HUES6 (cell line): ENCODE measurements around the gene IMMT.

Experiments
- H3K27ac ChIP-seq: 2 replicates; pipeline ENCODE4 v1.7.0; 2013; ENCODE audit warnings: low read depth, mild to moderate bottlenecking, low read length, inconsistent platforms
- H3K27me3 ChIP-seq: 2 replicates; pipeline ENCODE4 v1.6.1; 2013; ENCODE audit warnings: low read length; ENCODE audit not compliant: control insufficient read depth, insufficient read depth
- H3K36me3 ChIP-seq: 2 replicates; pipeline ENCODE4 v1.6.1; 2013; ENCODE audit warnings: low read length; ENCODE audit not compliant: control insufficient read depth, insufficient read depth
- H3K4me1 ChIP-seq: 2 replicates; pipeline ENCODE4 v1.6.1; 2013; ENCODE audit warnings: low read length; ENCODE audit not compliant: control insufficient read depth, insufficient read depth
- H3K4me3 ChIP-seq: 2 replicates; pipeline ENCODE4 v1.5.1; 2013; ENCODE audit warnings: low read depth, low read length
- H3K9ac ChIP-seq: one replicate; pipeline ENCODE4 v1.6.1; 2013; ENCODE audit warnings: mild to moderate bottlenecking, low read length
- H3K9me3 ChIP-seq: 2 replicates; pipeline ENCODE4 v1.6.1; 2013; ENCODE audit warnings: low read depth, low read length; ENCODE audit not compliant: control insufficient read depth, insufficient read depth

Gene IMMT

DNA sequence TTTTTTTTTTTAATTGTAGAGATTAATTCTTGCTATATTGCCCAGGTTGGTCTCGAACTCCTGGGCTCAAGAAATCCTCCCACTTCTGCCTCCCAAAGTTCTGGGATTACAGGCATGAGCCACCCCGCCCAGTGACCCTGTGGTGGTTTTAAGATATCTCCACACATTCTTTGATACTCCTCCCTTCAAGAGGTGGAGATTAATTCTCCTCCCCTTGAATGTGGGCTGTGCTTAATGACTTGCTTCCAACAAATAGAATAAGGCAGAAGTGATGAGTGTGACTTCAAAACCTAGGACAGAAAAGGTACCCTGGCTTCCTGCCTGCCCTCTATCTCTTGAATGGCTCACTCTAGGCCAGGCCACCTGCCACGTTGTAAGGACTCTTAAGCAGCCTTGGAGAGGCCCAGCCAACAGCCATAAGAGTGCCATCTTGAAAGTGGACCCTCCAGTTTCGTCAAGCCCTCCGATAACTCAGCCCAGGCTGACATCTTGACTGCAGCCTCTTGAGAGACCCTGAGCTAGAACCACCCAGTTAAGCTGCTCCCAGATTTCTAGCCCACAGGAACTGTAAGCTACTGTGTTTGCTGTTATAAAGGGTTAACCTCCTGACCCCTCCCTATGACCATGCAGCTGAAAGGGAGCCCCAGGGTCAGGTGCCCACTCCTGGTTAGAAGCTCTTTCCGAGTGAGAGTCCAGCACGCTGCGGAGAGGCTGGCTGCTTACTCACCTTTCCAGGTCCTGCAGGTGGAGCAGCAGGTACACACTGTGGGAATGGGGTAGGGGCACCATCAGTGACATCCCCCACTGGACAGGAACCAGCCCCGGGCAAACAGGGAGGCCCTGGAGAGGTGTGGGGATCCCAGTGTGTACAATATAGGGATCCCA lies 31.6 kb upstream of the IMMT start:
- Histone ChIP-seq H3K9me3 (no peaks in the 10 kb centered on the region), H3K36me3 (no peaks in the 10 kb centered on the region), H3K4me3 (no peak overlapping the region), H3K27ac (no peak overlapping the region), H3K9ac (no peak overlapping the region), H3K27me3 (no peaks in the 10 kb centered on the region), H3K4me1 (peaks cover 18% of the 10 kb centered on the region)

DNA sequence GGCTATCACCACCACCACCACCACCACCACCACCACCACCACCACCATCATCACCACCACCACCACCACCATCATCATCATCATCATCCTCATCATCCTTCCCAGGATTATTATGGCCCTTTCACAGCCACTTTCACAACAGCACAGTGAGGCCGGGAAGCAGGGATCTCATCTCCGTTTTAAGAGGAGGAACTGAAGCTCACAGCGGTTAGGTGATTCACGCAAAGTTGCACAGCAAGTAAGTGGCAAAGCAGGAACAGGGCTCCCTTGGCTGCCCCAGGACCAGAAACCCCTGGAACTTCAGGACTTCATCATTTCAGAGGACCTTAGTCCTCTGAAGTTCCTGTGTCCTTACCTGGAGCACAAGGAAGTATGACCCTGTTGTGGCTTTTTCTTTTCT lies 30.8 kb upstream of the IMMT start:
- no peak overlapping the region for H3K9ac ChIP-seq
- H3K27me3 ChIP-seq, result no peaks in the 10 kb centered on the region
- peaks cover 12% of the 10 kb centered on the region for H3K4me1 ChIP-seq
- no peaks in the 10 kb centered on the region for H3K36me3 ChIP-seq
- H3K4me3 ChIP-seq, result no peak overlapping the region
- H3K9me3 ChIP-seq, result no peaks in the 10 kb centered on the region
- no peak overlapping the region for H3K27ac ChIP-seq

DNA sequence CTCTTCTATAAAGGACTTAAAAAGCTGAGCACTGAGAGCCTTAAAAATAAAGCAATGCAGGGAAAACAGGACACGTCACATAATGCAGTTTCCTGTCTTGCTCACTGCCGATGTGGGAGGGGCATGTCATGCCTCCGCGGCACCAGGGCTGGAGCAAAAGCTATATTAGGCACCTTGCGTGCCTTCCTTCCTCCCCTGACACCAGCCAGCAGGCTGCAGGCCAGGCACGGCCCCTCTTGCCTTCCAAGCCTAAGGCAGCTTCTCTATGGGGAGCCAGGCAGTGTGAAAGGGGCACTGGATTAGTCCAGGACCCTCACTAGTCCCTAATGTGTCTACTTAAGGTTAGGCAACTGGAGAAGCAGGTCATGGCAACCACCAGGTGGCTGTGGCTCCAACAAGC lies 30.3 kb upstream of the IMMT start:
- H3K4me1 ChIP-seq, result peaks cover 12% of the 10 kb centered on the region
- H3K9ac ChIP-seq, result no peak overlapping the region

DNA sequence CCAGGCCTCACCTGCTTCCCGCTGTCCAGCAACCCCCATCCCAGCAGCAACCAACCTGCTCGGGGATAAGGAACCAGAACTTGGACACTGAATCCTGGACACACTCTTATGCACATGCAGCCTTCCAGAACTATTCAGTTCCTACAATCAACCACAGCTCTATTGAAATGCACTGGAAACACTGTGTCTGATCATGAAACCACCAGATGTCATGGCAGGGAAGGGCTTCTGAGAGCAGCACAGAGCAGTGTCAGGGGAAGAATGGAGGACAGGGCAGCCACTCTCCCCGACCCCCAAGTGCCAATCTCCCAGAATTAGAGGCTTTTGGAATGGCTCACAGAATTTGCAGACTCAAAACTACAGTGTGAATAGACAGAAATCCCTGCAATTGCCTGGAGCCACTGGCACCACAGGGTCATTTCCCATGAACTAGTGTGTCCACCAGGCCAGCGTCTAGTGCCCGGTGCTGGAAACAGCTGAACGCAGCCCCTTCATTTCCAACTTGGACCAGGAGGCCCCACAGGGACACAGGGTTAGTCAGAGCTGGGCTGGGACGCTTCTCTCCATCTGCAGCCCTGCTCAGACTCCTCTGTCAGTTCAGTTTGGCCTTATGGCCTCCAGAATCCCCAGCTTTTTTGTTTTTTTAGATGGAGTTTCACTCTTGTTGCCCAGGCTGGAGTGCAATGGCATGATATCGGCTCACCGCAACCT lies 29.5 kb upstream of the IMMT start:
- no peaks in the 10 kb centered on the region for H3K36me3 ChIP-seq
- H3K9ac ChIP-seq, result no peak overlapping the region
- H3K27ac ChIP-seq, result no peak overlapping the region
- no peaks in the 10 kb centered on the region for H3K27me3 ChIP-seq
- no peak overlapping the region for H3K4me3 ChIP-seq
- no peaks in the 10 kb centered on the region for H3K9me3 ChIP-seq
- peaks cover 12% of the 10 kb centered on the region for H3K4me1 ChIP-seq

More for the DNA sequence above, 30.3 kb upstream of the IMMT start:
- Histone ChIP-seq H3K4me3 (no peak overlapping the region), H3K9me3 (no peaks in the 10 kb centered on the region), H3K27me3 (no peaks in the 10 kb centered on the region), H3K27ac (no peak overlapping the region), H3K36me3 (no peaks in the 10 kb centered on the region)

DNA sequence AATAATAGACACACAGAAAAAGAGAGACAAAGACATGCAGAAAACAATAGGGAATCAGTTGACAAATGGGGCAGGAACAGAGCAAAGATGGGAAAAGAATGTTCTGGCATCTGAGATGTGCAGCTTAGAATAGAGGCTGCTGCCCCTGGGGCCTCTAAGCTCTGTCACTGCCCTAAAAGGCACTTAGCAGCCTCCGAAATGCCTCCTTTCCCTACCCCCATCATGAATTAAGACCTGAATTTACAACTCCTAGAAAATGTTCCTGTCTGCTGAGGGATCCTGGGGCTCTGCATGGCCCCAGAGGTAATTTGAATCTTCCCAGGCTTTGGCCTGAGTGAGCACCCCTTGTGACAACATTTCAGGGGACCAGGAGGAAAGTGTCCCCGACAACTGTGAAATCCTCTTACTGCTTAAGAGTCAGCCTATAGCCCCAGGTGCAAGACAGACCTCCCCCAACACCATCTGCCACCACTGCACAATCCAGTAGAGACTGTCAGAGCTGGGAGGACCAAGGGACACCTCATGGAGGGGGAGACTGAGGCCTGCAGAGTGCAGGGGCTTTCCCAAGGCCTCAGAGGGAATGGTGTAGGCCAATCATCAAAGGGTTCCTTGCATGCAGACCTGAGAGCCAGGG lies 28.8 kb upstream of the IMMT start:
- Histone ChIP-seq H3K4me1 (peaks cover 12% of the 10 kb centered on the region), H3K9ac (no peak overlapping the region), H3K4me3 (no peak overlapping the region), H3K9me3 (no peaks in the 10 kb centered on the region), H3K36me3 (no peaks in the 10 kb centered on the region), H3K27ac (no peak overlapping the region), H3K27me3 (no peaks in the 10 kb centered on the region)

DNA sequence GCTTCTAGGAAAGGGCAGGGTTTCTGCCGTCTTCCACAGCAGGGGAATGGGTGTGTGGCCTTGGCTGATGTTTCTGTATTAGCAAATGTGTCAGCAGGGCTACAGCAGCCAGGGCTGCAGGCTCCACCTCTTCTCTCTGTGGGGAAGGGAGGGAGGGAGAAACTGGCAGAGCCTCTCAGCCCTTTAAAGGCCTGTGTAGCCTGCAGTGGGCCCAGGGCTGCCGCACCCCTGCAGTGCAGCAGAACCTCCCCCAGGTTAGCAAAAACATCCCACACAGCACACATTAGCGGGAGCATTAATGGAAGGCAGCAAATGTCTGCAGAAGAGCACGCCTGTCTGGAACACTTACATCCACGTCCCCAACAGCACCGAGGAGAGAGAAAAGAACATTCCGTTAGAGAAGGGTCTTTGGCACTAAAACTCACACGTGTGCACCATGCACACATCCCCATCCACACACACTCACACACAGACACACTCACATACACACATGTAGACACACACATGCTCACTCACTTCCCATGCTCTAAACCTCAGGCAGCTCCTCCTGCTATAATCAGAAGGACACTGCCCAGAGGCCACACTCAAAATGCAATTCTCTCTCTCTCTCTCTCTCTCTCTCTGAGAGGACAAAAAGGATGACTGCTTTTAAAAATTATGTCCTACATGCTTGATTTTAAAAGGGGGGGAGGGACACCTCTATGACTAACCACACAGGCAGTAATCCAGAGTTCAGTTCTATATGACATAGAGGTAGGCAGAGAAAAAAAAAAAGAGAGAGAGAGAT lies 28.1 kb upstream of the IMMT start:
- Histone ChIP-seq H3K27ac (no peak overlapping the region), H3K9me3 (no peaks in the 10 kb centered on the region), H3K36me3 (no peaks in the 10 kb centered on the region), H3K4me1 (peaks cover 12% of the 10 kb centered on the region), H3K9ac (no peak overlapping the region), H3K4me3 (no peak overlapping the region), H3K27me3 (no peaks in the 10 kb centered on the region)

DNA sequence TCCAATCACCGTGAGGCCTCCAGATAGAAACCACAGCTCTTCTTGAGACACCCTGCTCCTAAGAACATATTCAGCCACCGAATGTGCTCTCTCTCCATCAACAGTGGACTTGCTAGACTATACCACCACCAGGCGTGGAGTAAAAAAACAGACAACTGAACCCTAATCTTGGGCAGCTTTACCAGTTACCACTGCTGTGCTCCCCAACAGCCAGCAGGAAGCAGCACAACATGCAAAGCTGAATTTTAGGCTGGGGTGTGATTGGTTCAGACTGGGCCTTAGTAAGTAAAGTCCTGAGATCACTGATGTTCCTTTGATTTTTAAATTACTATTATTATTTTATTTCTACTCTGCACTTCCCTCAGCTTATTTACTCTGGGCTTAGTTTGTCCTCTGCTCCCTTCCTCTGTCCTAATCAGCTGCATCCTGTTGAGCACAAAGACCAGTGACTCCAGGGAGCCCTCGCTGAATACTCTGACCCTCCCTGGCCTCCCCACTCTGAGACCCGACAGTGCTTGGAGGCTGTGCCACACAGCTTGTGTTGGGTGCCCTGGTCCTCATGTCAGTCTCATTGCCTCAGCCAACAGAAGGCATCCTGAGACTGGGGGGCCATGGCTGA lies 25.9 kb upstream of the IMMT start:
- H3K36me3 ChIP-seq, result no peaks in the 10 kb centered on the region
- H3K9me3 ChIP-seq, result no peaks in the 10 kb centered on the region
- H3K27ac ChIP-seq, result no peak overlapping the region
- H3K4me1 ChIP-seq, result peaks cover 12% of the 10 kb centered on the region
- H3K27me3 ChIP-seq, result no peaks in the 10 kb centered on the region
- no peak overlapping the region for H3K9ac ChIP-seq
- H3K4me3 ChIP-seq, result no peak overlapping the region

DNA sequence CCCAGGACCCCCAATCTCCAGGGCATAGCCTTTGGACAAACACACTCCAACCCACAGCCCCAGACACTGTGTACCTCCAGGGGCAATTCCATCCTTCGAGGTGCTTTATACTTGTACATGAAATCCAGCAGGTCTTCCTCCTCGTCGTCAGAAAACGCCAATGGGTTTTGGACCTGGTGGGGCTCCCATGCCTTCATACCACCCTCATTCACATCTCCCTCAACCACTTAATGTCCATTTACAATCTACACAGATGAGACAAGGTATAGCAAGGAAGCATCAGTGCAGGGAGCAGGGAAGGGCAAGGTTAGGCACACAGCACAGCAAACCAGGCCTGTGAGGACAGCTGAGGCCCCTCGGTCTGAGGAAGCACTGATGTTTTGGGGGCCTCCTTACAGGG lies 24.6 kb upstream of the IMMT start:
- H3K4me3 ChIP-seq, result no peak overlapping the region
- no peaks in the 10 kb centered on the region for H3K27me3 ChIP-seq
- no peak overlapping the region for H3K9ac ChIP-seq
- H3K27ac ChIP-seq, result no peak overlapping the region
- no peaks in the 10 kb centered on the region for H3K36me3 ChIP-seq
- H3K9me3 ChIP-seq, result no peaks in the 10 kb centered on the region
- H3K4me1 ChIP-seq, result peaks cover 12% of the 10 kb centered on the region

DNA sequence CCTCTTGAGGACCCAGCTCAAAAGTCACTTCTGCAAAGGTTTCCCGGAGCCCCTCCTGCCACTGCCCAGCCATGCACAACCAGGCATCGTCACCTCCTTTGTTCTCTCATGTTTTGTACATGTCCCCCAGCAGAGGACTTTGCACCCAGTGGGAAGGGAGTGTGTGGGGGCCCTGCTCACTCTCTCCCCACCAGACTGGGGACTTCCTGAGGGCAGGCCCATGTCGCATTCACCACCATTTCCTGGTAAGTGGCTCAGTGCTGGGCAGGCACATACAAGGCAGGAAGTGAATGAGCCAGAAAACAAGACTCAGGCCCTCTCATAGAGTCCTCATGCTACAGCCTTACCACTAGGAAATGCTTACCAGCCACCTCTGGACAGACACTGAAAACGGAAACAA lies 22.9 kb upstream of the IMMT start:
- no peak overlapping the region for H3K27ac ChIP-seq

More for the DNA sequence above, 22.9 kb upstream of the IMMT start:
- Histone ChIP-seq H3K36me3 (peaks cover 10% of the 10 kb centered on the region), H3K27me3 (no peaks in the 10 kb centered on the region), H3K9me3 (no peaks in the 10 kb centered on the region), H3K4me3 (no peak overlapping the region), H3K4me1 (peaks cover 5% of the 10 kb centered on the region), H3K9ac (no peak overlapping the region)
